OCI-LY7 (cell line): ENCODE measurements around the gene WDR26. TPM values are rescaled to one million over a fixed set of nuclear protein-coding genes. Genes with fewer than 3 reads are reported as not detected.

ENCODE experiments used
- BruUV-seq: library from RNA; stranded (reverse); fragments of 400-500 nt; replicated peaks from 2 replicates; lab custom pipeline; 2021; lab: Mats Ljungman, UMichigan
- CTCF ChIA-PET: fragments of 300-600 bp; sonication (Branson Sonifier 250); formaldehyde crosslinking; loops from one replicate; lab custom pipeline; 2022; ENCODE audit warnings: antibody characterized with exemption; ENCODE audit not compliant: unreplicated experiment; lab: Charles Lee
- POLR2A ChIA-PET: fragments of 300-600 bp; sonication (Branson Sonifier 250); formaldehyde crosslinking; loops from one replicate; lab custom pipeline; 2022; ENCODE audit warnings: antibody characterized with exemption; lab: Charles Lee
- DNase-seq: peaks from one replicate; pipeline ENCODE4 v3.0.0-alpha.2; 2015; ENCODE audit warnings: low spot score
- H2AFZ ChIP-seq: fragments of 200-600 bp; sonication (generic), shearing (Covaris generic); 2 replicates; pipeline ENCODE4 v1.6.1; 2014; ENCODE audit warnings: mild to moderate bottlenecking, antibody characterized with exemption, low read length, moderate library complexity
- H3K27ac ChIP-seq: fragments of 200-600 bp; sonication (generic); 2 replicates; pipeline ENCODE4 v1.5.1; 2014; ENCODE audit warnings: mixed run types, low read depth, mild to moderate bottlenecking, moderate library complexity, low read length, inconsistent platforms; ENCODE audit not compliant: poor library complexity, severe bottlenecking
- H3K36me3 ChIP-seq: fragments of 200-600 bp; sonication (generic); 2 replicates; pipeline ENCODE4 v1.6.1; 2014; ENCODE audit warnings: mild to moderate bottlenecking, antibody characterized with exemption, low read length, moderate library complexity, mixed read lengths; ENCODE audit not compliant: insufficient read depth
- H3K4me1 ChIP-seq: fragments of 200-600 bp; sonication (generic); 2 replicates; pipeline ENCODE4 v1.5.1; 2014; ENCODE audit warnings: mild to moderate bottlenecking, low read length; ENCODE audit not compliant: insufficient read depth, poor library complexity, severe bottlenecking
- H3K4me2 ChIP-seq: fragments of 200-600 bp; sonication (generic); 2 replicates; pipeline ENCODE4 v1.6.1; 2014; ENCODE audit warnings: mild to moderate bottlenecking, low read length
- H3K4me3 ChIP-seq: fragments of 200-600 bp; sonication (generic); 2 replicates; pipeline ENCODE4 v1.5.1; 2014; ENCODE audit warnings: mild to moderate bottlenecking, low read depth, low read length; ENCODE audit not compliant: poor library complexity, severe bottlenecking
- H3K79me2 ChIP-seq: fragments of 200-600 bp; sonication (generic); 2 replicates; pipeline ENCODE4 v1.6.1; 2016; ENCODE audit warnings: low read depth, mild to moderate bottlenecking, low read length, moderate library complexity, mixed read lengths; ENCODE audit not compliant: insufficient read depth
- H3K9me2 ChIP-seq: fragments of 200-600 bp; sonication (generic); 2 replicates; pipeline ENCODE4 v1.6.1; 2016; ENCODE audit warnings: mild to moderate bottlenecking, low read length, mixed read lengths; ENCODE audit not compliant: insufficient read depth
- H3K9me3 ChIP-seq: fragments of 200-600 bp; sonication (generic); 2 replicates; pipeline ENCODE4 v1.6.1; 2014; ENCODE audit warnings: mild to moderate bottlenecking, mixed run types, low read length, mixed read lengths
- H4K20me1 ChIP-seq: fragments of 200-600 bp; sonication (generic); 2 replicates; pipeline ENCODE4 v1.6.1; 2014; ENCODE audit warnings: mild to moderate bottlenecking, antibody characterized with exemption, low read length, moderate library complexity, mixed read lengths; ENCODE audit not compliant: insufficient read depth
- EZH2phosphoT487 ChIP-seq: fragments of 200-600 bp; sonication (generic); IDR thresholded peaks from 2 replicates; pipeline ENCODE4 v1.6.1; 2018; ENCODE audit warnings: low read depth, borderline replicate concordance, mild to moderate bottlenecking, mixed run types, antibody characterized with exemption, low read length, moderate library complexity, mixed read lengths
- intact Hi-C: fragments of 100-400 bp; cut with micrococcal nuclease; formaldehyde crosslinking; loops from one replicate; pipeline ENCODE4 v1.10.0; 2022; ENCODE audit not compliant: unreplicated experiment
- total RNA-seq, 2 experiments: library from RNA; depleted of rRNA in 1 of 2; stranded (reverse); fragments of >200 nt in 1 of 2; shearing (Covaris generic) in 1 of 2; gene quantifications; 2 replicates each; pipeline ENCODE4 v1.2.3, GENCODE V29; 2014 to 2022
- TF ChIP-seq, protein P1 (sequence below): fragments of 200-600 bp; sonication (generic); conservative IDR thresholded peaks from 2 replicates; pipeline ENCODE4 v1.5.1; 2014; ENCODE audit warnings: mild to moderate bottlenecking, antibody characterized with exemption, low read length, moderate library complexity, mixed read lengths

WDR26 gene
- total RNA-seq, 2 experiments from 2014 or later = 32.0 to 77.5 TPM

DNA sequence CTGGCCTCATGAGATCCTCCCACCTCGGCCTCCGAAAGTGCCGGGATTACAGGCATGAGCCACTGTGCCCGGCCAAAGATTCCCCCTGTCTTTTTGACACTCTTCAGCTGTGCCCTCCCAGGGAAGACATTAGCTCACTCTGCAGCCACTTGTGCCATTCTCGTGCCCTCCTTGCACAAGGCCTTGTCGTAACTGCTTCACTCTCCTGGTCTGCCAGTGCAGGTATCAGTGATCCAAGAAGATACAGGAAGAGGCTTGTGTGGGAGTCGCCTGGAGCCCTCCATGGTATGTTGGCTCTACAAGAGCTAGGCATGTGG is 22.0 kb upstream of the WDR26 start:
- H3K4me1 ChIP-seq = no peaks in the 10 kb centered on the region
- no peaks in the 10 kb centered on the region for H3K79me2 ChIP-seq
- CTCF ChIA-PET = no interaction called here
- no peak overlapping the region for H3K4me2 ChIP-seq
- no peak overlapping the region for H3K27ac ChIP-seq
- POLR2A ChIA-PET = interaction anchor here (0.5 to 1.1 kb wide), 2 partner anchors 22 to 344 kb away, joined by 3 read pairs; partner anchors contain the start of gene WDR26
- H3K9me3 ChIP-seq = no peaks in the 10 kb centered on the region
- TF ChIP-seq, protein P1, sequence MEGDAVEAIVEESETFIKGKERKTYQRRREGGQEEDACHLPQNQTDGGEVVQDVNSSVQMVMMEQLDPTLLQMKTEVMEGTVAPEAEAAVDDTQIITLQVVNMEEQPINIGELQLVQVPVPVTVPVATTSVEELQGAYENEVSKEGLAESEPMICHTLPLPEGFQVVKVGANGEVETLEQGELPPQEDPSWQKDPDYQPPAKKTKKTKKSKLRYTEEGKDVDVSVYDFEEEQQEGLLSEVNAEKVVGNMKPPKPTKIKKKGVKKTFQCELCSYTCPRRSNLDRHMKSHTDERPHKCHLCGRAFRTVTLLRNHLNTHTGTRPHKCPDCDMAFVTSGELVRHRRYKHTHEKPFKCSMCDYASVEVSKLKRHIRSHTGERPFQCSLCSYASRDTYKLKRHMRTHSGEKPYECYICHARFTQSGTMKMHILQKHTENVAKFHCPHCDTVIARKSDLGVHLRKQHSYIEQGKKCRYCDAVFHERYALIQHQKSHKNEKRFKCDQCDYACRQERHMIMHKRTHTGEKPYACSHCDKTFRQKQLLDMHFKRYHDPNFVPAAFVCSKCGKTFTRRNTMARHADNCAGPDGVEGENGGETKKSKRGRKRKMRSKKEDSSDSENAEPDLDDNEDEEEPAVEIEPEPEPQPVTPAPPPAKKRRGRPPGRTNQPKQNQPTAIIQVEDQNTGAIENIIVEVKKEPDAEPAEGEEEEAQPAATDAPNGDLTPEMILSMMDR = no peak
- TF ChIP-seq EZH2phosphoT487 = no peak
- H4K20me1 ChIP-seq = no peaks in the 10 kb centered on the region
- no peaks in the 10 kb centered on the region; the same call in 1 of the 2 replicates for H3K36me3 ChIP-seq
- H3K9me2 ChIP-seq = no peaks in the 10 kb centered on the region
- H2AFZ ChIP-seq = no peak overlapping the region
- no peak for DNase-seq
- no TSS peak for BruUV-seq
- intact Hi-C loops = loop anchor here (2.0 kb wide), 1 partner anchor 342 kb away; the partner anchor contains the start of gene FBXO28
- H3K4me3 ChIP-seq = no peak overlapping the region

DNA sequence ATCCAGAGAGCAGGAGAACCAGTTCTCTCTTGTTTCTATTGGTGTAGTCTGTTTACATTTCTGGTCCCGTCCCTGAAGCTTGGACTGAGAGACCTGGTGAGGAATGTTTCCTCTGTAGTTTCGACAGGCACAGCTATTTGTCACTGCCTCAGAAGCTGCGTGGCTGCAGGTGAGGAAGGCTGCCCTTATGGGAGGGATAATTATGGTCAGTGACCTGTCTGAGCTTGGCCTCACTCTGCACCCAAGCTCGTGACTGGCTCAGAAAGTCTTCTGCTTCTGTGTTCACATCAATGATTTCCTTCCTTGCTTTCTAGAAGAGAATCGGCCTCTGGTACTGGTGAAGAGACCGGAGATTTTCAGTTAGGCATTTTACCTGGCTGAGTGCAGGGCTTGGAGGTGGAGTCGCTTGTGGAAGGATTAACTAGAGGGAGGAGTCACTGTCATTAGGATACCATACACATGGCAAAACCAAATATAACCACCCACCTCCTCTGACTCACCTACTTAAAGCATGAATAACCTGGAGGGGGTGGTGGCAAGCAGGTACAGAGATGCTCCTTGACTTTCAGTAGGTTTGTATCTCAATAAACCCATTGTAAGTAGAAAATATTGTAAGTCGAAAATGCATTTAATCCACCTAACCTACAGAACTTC is 19.9 kb upstream of the WDR26 start:
- no peak for TF ChIP-seq EZH2phosphoT487
- TF ChIP-seq, protein P1 = no peak
- Histone ChIP-seq H3K4me2 (no peak overlapping the region), H3K36me3 (no peaks in the 10 kb centered on the region; the same call in 1 of the 2 replicates), H4K20me1 (no peaks in the 10 kb centered on the region), H2AFZ (no peak overlapping the region), H3K9me2 (no peaks in the 10 kb centered on the region), H3K79me2 (no peaks in the 10 kb centered on the region), H3K4me1 (no peaks in the 10 kb centered on the region), H3K4me3 (no peak overlapping the region), H3K27ac (no peak overlapping the region), H3K9me3 (no peaks in the 10 kb centered on the region)
- ChIA-PET POLR2A (interaction anchor here (0.6 to 1.2 kb wide), 4 partner anchors 10 to 96 kb away, joined by 3 to 5 read pairs (median 4); no protein-coding TSS in a partner anchor), CTCF (no interaction called here)
- no peak for DNase-seq
- intact Hi-C loops = no loop called here
- no TSS peak for BruUV-seq
